ELR (cell line): Measurements from ENCODE around the gene FOXI3.
A peak's percentile ranks its signal among the peaks of the same experiment; 100 is the strongest.

Experiments used
- DNase-seq: peaks from one replicate; pipeline ENCODE4 v3.0.0-alpha.2; 2015; ENCODE audit warnings: low read depth

The FOXI3 gene

GRCh38 chr2:88452565-88452905 is at the start of gene FOXI3:
FOXI3 (minus strand) TSS chr2:88452693; CDS start chr2:88452535, 158 bp downstream.
- DNase-seq = no peak

DNA sequence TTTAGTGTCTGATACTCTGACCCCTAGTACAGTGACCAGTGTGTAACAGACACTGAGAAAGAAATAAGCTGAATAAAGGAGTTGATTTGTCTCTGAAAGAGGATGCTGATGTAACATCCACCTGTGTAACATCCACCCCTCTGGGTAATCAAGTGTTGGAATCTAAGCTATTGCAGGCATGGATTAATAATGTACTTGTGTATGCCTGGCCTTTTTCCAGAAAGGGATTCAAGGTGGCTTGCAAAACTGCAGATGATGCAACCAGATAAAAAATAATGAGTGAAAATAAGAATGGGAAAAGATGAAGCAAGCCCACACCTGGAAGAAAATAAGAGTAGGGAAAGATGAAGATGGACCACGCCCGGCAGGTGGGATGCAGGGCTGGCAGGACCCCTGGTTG is 48.2 kb upstream of the FOXI3 start:
- no peak for DNase-seq

DNA sequence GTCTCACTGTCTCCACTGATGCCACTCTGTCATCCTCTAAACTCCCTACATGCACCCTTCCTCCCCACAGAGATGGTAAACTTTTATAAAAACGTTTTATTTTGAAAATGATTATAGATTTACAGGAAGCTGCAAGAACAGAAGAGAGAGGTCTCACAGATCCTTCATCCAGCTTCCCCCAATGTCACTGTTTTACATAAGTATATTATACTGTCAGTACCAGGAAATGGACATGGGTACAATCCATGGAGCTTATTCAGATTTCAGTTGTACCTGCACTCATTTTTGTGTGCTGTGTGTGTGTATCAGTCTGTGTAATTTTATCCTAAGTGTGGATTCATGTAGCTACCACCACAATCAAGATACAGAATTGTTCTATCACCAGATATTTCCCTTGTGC is 46.7 kb upstream of the FOXI3 start:
- DNase-seq = no peak

DNA sequence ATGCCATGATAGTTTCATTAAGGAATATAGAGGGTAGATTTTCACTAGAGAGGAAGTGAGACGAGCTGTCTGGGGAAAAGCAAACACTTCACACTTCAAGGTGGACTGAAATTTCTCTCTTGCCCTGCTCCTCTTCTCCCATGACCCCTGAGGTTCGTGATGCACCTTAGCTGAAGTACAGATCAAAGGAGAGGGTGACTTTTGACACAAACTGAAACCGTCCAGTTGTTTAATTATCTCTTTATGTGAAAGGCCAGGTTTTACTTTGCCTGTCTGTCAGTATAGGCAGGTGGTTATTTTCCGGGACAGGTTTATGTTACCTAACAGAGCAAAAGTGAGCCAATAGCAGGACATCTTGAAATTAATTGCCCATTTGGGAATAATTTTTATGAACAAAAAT is 41.0 kb upstream of the FOXI3 start:
- DNase-seq = no peak

- no peak for DNase-seq
Observed at GRCh38 chr2:88492002-88492401, 39.5 kb upstream of the FOXI3 start.

DNA sequence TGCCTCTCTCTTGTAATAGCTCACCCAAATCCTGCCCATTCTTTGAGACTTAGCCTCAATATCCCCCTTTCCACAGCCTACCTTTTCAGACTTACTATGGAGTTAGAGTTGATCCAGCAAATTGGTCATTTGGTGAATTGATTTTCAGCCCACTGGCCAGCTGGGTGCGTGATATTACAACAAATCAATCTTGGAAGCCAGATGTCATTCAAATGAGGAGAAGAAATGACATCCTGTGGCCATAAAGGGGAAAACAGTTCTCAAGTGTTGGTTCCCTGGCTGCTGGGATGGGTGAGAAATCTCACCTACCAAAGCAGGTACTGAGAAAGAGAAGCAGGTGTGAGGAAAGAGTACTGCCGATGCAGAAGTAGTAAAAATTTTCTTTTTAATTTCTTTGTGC is 36.7 kb upstream of the FOXI3 start:
- peak; percentile 3 for DNase-seq

DNA sequence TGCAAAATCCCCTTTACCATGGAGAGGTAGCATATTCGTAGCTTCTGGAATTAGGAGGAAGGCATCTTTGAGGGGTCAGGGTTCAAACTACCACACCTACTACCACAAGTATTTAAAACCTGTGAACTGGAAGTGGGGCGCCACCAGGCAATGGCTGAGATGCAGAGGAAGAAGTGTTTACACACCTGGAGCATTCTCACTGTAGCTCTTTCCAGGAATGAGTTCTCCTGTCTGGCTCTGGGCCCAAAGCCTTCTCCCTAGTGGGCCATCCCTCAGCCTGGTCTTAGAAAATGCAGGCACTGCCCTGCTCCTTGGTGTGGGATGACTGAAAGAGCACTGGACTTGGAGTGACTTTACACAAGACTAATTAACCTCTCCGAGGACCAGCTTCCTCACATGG is 30.7 kb upstream of the FOXI3 start:
- DNase-seq = no peak

DNA sequence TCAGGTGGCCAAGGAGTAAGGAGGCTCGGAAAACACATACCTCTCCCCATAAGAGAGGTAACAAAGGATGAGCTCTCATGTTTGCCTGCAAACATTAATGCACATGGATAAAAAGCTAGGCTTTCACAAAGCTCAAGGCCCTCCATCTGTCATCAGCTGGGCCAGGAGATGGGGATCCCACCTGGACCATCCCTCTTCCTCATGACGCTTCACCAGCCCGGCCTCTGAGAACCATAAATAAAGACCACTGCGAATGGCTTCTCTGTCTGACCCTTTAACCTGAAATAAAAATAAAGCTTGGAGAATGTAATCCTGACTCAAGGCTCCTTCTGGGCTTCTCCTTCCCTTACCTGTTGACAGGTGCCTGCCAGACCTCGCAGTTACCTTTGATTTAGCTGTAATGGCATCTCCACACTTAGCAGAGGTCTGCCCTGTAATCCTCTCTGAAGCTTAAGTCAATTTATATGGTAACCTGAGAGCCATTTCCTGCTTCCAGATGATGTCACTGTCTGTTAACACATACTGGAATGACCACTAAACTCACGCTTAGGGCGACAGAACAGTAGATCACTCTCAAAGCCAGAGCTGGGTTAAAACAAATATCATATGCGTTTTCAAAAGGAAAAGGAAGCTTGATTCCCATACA is 29.3 kb upstream of the FOXI3 start:
- DNase-seq = peak; percentile 49

DNA sequence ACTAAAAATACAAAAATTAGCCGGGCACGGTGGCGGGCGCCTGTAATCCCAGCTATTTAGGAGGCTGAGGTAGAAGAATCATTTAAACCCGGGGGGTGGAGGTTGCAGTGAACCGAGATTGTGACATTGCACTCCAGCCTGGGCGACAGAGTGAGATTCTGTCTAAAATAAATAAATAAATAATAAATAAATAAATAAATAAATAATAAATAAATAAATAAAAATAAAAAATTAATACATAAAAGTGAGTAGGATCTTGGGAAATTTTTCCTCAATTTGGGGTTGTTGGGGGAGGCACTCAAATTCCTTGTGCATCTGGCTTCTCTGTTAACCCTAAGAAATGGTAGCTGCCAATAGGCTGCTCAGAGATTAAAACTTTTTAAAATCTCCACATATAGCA is 20.3 kb upstream of the FOXI3 start:
- DNase-seq = no peak

- DNase-seq = no peak
Observed at GRCh38 chr2:88471083-88471942, 18.8 kb upstream of the FOXI3 start.

- no peak for DNase-seq
Observed at GRCh38 chr2:88469202-88470114, 17.0 kb upstream of the FOXI3 start.

DNA sequence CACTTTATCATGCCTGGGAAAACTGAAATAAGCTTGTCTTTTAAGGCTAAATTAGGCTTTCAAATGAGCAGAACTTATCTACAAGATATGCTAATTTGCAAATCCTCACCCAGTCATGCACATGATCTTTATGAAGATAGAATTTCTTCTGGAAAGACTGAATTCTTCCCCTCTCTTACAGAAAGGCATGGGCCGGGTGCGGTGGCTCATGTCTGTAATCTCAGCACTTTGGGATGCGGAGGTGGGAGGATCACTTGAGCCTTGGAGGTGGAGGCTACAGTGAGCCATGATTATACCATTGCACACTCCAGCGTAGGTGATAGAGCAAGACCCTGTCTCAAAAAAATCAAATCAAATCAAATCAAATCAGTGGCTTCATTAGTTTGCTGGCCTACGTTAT is 11.7 kb upstream of the FOXI3 start:
- DNase-seq = no peak

- DNase-seq = no peak
Observed at GRCh38 chr2:88458633-88459032, 6.1 kb upstream of the FOXI3 start.

- DNase-seq = no peak
Observed at GRCh38 chr2:88452980-88453582, 588 bp upstream of the FOXI3 start.

DNA sequence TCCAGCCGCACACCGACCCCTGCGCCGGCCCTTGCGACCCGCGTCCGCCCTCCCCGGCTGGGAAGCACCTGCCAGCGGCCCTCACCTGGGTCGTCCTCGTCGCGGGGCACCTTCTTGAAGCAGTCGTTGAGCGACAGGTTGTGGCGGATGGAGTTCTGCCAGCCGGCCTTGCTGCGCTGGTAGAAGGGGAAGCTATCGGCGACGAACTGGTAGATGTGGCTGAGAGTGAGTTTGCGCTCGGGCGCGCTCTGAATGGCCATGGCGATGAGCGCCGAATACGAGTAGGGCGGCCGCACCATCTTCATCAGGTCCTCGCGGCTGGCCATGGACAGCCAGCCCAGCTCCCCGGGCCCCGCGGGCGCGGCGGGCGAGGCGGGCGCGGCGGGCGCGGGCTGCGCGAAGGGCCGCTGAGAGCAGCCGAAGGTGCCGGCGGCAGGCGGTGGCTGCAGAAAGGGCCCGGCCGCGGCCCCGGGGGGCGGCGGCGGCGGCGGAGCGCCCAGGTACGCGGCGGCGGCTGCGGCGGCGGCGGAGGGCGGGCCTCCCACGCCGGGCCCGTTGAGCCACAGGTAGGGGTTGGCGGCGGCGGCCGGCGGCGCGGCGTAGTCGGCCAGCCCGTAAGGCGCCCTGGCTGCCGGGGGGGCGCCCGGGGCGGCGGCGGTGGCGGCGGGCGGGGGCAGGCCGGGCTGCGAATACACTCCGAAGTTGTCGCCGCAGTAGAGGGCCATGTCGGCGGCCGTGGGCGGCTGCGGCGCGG is 505 bp downstream of the FOXI3 start:
- no peak for DNase-seq

DNA sequence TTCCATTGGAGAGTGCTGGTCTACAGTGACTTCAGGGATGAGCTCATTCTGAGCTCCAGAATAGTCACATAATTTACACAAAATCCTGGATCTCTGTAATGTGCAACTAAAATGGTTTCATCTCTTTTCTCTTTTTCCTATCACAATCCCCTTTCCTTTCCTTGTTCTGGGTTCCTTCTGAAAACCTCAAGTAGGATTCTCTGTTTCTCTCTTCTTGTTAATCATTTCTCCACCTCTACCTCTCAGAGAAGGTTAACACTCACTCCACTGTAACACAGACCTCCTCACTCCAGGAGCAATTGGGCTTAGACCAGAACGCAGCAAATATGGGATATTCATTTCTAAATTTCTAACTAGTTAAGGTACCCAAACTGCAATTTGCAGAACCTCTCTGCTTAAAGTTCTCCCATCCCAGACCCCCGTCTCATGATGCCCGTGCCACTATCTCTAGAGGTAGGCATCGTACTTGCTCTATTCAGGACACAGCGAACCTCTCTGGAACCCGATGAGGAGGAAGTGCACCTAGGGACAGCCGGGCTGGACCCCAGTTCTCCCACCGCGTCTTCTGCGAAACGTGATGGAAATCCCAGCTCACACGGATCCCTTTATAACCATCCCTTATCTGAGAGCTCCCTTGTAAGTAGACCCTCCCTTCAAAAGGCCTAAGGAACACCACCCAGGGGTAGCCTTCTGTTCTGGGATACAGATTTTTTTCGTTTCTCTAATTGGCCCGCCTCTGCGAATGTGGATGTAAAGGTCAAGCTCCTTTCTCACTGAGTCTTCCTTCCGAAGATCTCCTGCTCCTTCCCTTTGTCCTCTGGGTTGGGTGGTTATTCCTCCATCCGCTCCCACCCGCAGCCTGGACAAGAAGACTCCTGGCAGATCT is 1.3 kb downstream of the FOXI3 start:
- DNase-seq = no peak

GRCh38 chr2:88450186-88450585 is 2.3 kb downstream of the FOXI3 start:
- no peak for DNase-seq

DNA sequence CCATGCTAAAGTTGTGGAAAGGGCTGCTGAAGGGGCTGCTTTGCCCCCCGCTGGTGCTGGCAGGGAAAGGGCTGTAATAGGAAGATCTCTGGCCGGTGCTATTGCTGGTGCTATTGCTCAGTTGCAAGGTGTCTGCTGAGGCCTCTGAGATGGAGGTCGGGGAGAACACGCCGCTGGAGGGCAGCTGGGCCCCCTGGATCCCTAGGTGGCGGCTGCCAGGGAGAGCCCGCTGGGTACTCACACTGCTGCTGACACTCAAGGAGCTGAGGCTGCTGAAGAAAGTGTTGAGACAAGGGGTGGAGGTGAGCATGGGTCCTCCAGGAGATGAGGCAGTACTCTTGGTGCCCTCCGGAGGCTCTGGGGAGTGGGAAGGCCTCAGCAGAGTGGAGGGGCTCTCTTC is 4.2 kb downstream of the FOXI3 start:
- DNase-seq = no peak

- DNase-seq = no peak
Observed at GRCh38 chr2:88443353-88443938, 9.0 kb downstream of the FOXI3 start.

- DNase-seq = no peak
Observed at GRCh38 chr2:88442473-88442872, 10.0 kb downstream of the FOXI3 start.
